Jurkat, Clone E6-1 (cell line): ENCODE results near the gene CYTH4.

Experiments
- DNase-seq: peaks from one replicate; pipeline ENCODE4 v3.0.0-alpha.2; 2011; ENCODE audit warnings: low read depth, low spot score
- H3K4me3 ChIP-seq: 2 replicates; pipeline ENCODE4 v1.5.1; 2011; ENCODE audit warnings: mild to moderate bottlenecking, low read length, control low read depth, moderate library complexity

CYTH4 gene

GRCh38 chr22:37284805-37285355 is 2.6 kb downstream of the CYTH4 start:
- peak overlapping the region; percentile 35 for H3K4me3 ChIP-seq
- DNase-seq, result no peak

- no peak for DNase-seq
- H3K4me3 ChIP-seq, result no peak overlapping the region
These were observed 3.6 kb downstream of the CYTH4 start for GRCh38 chr22:37285937-37286336.

DNA sequence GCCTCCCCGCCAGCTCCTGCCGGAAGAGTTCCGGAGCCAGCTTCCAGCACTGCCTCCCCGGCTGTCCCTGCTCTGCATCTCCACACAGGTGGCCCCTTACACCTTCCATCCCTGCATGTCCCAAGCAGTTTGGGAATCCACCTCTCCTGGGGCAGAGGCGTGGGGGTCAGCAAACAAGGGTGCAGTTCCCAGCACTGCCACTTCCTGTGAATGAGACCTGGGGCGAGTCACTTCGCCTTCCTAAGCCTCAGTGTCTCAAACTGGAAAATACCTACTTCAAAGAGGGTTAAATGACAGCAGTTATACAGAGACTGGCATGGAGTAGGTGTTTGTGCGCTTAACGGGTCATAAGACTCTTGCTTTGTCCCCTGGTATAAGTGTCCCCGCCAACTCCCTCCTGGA is 5.2 kb downstream of the CYTH4 start:
- no peak overlapping the region for H3K4me3 ChIP-seq
- DNase-seq, result no peak

GRCh38 chr22:37288521-37288920 is 6.2 kb downstream of the CYTH4 start:
- no peak for DNase-seq
- no peak overlapping the region for H3K4me3 ChIP-seq

- DNase-seq, result no peak
- no peak overlapping the region for H3K4me3 ChIP-seq
These were observed 6.9 kb downstream of the CYTH4 start for GRCh38 chr22:37289156-37289735.

GRCh38 chr22:37290737-37291136 is 8.4 kb downstream of the CYTH4 start:
- no peak overlapping the region for H3K4me3 ChIP-seq
- no peak for DNase-seq

DNA sequence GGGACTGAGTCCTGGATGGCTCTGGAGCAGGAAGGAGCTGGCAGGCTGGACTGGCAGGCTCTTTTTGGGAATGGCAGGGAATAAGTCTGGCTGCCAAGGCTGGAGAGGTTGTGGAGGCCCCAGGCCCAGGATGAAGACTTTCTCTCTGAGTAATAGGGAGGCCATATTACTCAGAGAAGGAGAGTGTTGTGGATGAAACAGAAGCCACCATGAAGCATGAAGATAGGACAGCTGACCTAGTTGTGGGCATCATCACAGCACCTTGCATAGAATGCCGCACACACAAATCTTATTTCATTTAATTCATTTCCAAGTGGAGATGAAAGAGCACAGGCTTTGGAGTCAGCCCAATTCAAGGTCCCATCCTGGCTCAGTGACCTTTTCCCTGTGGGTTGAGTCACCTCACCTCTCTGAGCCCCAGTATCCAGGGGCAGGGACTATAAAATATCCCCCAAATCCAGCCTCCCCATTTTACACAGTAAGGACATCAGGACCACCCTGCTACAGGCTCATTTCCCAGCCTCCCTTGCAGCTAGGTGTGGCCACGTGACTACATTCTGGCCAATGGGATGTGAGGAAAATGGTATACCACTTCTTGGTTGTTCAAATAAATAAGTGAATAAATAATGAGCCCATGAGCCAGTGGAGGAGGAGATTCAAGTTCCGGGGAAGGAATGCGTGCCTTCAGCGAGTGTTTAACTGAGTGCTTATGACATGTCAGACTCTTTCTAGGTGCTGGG is 9.4 kb downstream of the CYTH4 start:
- DNase-seq, result no peak
- H3K4me3 ChIP-seq, result no peak overlapping the region

- no peak overlapping the region for H3K4me3 ChIP-seq
- DNase-seq, result no peak
These were observed 10.3 kb downstream of the CYTH4 start for GRCh38 chr22:37292641-37293040.

- no peak overlapping the region for H3K4me3 ChIP-seq
- no peak for DNase-seq
These were observed 10.9 kb downstream of the CYTH4 start for GRCh38 chr22:37293172-37293571.

GRCh38 chr22:37294747-37295146 is 12.4 kb downstream of the CYTH4 start:
- DNase-seq, result no peak
- H3K4me3 ChIP-seq, result no peak overlapping the region

DNA sequence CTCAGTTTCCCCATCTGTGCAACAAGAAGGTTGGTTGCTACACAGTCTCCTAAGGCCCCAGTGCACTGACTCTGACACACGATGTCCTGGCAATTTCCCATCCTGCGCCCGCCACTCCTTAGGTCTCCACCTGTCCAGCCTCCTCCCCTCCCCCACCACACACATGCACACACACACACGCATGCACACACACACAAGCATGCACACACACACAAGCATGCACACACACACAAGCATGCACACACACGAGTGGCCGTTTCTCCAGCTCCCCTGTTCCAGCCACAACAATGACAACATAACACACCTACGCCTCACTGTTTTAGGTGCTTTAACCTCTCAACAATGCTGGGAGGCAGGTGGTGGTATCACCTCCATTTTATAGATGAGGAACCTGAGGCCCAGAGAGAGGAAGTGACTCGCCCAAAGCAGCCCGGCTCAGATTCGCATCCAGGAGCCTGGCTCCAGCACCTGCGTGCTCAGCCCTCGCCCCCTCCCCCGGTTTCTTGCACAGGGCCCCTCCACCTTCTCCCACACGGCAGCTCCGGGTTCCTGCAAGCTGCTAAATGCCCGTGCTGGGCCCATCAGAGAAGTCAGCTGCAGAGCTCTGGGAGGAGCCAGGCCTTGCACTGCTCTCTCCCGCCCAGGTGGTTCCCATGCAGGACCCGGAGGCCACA is 13.0 kb downstream of the CYTH4 start:
- DNase-seq, result no peak
- no peak overlapping the region for H3K4me3 ChIP-seq

- no peak overlapping the region for H3K4me3 ChIP-seq
- no peak for DNase-seq
These were observed 13.6 kb downstream of the CYTH4 start for GRCh38 chr22:37295946-37296345.

GRCh38 chr22:37298748-37299495 is 16.6 kb downstream of the CYTH4 start:
- no peak overlapping the region for H3K4me3 ChIP-seq
- no peak for DNase-seq

DNA sequence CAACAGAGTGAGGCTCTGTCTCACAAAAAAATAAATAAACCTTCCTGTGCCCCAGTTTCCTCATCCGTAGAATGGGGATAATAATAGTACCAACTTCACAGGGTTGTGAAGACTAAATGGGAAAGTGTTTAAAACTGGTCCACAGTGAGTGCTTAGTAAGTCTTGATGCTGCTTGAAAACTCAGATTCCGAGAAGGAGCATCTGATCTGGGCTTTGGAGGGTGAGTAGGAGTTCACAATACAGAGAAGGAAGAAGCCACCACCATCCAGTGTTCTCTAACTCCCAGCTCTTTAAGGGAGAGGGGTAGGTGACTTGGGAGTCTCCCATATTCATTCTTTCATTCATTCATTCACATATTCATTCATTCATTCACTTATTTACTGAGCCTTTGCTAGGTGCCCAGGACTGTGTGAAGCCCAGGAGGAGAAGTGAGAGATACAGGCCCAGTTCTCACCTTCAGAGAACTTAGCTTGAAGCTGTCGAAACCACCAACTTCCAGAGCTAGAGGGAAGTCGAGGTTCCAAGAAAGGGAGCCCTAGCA is 17.7 kb downstream of the CYTH4 start:
- no peak for DNase-seq
- H3K4me3 ChIP-seq, result no peak overlapping the region

- no peak for DNase-seq
- no peak overlapping the region for H3K4me3 ChIP-seq
These were observed 18.3 kb downstream of the CYTH4 start for GRCh38 chr22:37300551-37301017.

GRCh38 chr22:37301144-37301830 is 19.0 kb downstream of the CYTH4 start:
- no peak overlapping the region for H3K4me3 ChIP-seq
- no peak for DNase-seq

GRCh38 chr22:37302674-37303555 is 20.6 kb downstream of the CYTH4 start:
- no peak for DNase-seq

GRCh38 chr22:37303821-37304274 is 21.5 kb downstream of the CYTH4 start:
- H3K4me3 ChIP-seq, result no peak overlapping the region
- DNase-seq, result no peak

More at GRCh38 chr22:37302674-37303555, 20.6 kb downstream of the CYTH4 start:
- no peak overlapping the region for H3K4me3 ChIP-seq
